Measurements from ENCODE around the gene OR8B12.

OR8B12 gene

DNA sequence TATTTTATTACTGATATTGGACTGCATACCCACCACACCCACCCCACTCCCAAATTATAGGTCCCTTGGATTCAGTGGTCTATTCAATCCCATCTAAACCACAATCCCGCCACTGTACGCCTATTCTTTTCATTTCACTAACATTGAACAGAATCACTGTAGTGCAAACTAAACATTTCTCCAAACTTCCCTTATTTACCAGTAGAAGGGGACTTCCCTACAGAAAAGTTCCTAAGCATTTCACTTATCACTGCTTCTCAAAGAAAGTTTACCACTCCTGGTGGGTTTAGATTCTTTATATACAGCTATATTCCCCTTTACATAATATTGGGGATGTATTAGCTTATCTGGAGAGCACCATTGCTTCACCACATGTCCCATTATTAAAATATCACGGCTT lies 29.3 kb downstream of the OR8B12 start:
- Histone ChIP-seq H3K36me3 (no peaks in the 10 kb centered on the region), H3K4me3 (no peak overlapping the region), H3K9me3 (no peaks in the 10 kb centered on the region), H3K27me3 (no peaks in the 10 kb centered on the region), H3K4me1 (no peaks in the 10 kb centered on the region), H3K27ac (no peak overlapping the region)
- TF ChIP-seq, protein P1, sequence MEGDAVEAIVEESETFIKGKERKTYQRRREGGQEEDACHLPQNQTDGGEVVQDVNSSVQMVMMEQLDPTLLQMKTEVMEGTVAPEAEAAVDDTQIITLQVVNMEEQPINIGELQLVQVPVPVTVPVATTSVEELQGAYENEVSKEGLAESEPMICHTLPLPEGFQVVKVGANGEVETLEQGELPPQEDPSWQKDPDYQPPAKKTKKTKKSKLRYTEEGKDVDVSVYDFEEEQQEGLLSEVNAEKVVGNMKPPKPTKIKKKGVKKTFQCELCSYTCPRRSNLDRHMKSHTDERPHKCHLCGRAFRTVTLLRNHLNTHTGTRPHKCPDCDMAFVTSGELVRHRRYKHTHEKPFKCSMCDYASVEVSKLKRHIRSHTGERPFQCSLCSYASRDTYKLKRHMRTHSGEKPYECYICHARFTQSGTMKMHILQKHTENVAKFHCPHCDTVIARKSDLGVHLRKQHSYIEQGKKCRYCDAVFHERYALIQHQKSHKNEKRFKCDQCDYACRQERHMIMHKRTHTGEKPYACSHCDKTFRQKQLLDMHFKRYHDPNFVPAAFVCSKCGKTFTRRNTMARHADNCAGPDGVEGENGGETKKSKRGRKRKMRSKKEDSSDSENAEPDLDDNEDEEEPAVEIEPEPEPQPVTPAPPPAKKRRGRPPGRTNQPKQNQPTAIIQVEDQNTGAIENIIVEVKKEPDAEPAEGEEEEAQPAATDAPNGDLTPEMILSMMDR (IDR thresholded peaks at IDR 0.05) = no peak
- no peak for DNase-seq
- intact Hi-C loops (cut with DNase I; ENCODE audit: low total_unique reads) = no loop called here

GRCh38 chr11:124511745-124512144 lies 31.7 kb downstream of the OR8B12 start:
- Histone ChIP-seq H3K4me1 (no peaks in the 10 kb centered on the region), H3K4me3 (no peak overlapping the region), H3K27me3 (no peaks in the 10 kb centered on the region), H3K36me3 (no peaks in the 10 kb centered on the region), H3K27ac (no peak overlapping the region), H3K9me3 (no peaks in the 10 kb centered on the region)
- intact Hi-C loops (cut with DNase I; ENCODE audit: low total_unique reads) = no loop called here
- TF ChIP-seq, protein P1 (IDR thresholded peaks at IDR 0.05) = no peak
- no peak for DNase-seq

- Histone ChIP-seq H3K27me3 (no peaks in the 10 kb centered on the region), H3K27ac (no peak overlapping the region), H3K36me3 (no peaks in the 10 kb centered on the region), H3K9me3 (no peaks in the 10 kb centered on the region), H3K4me3 (no peak overlapping the region), H3K4me1 (no peaks in the 10 kb centered on the region)
- no peak for DNase-seq
- TF ChIP-seq, protein P1 (IDR thresholded peaks at IDR 0.05) = no peak
- intact Hi-C loops (cut with DNase I; ENCODE audit: low total_unique reads) = no loop called here
Measured at GRCh38 chr11:124510279-124510678, 33.2 kb downstream of the OR8B12 start.

- no peaks in the 10 kb centered on the region for H3K36me3 ChIP-seq
- DNase-seq = no peak
- H3K27me3 ChIP-seq = no peaks in the 10 kb centered on the region
- intact Hi-C loops (cut with DNase I; ENCODE audit: low total_unique reads) = no loop called here
- H3K4me1 ChIP-seq = no peaks in the 10 kb centered on the region
- no peaks in the 10 kb centered on the region for H3K9me3 ChIP-seq
- no peak overlapping the region for H3K4me3 ChIP-seq
- H3K27ac ChIP-seq = no peak overlapping the region
- TF ChIP-seq, protein P1 (IDR thresholded peaks at IDR 0.05) = no peak
Measured at GRCh38 chr11:124499711-124500110, 43.7 kb downstream of the OR8B12 start.

GRCh38 chr11:124493016-124493655 lies 50.3 kb downstream of the OR8B12 start:
- Histone ChIP-seq H3K27ac (no peak overlapping the region), H3K4me3 (no peak overlapping the region), H3K4me1 (no peaks in the 10 kb centered on the region), H3K9me3 (no peaks in the 10 kb centered on the region), H3K27me3 (no peaks in the 10 kb centered on the region), H3K36me3 (no peaks in the 10 kb centered on the region)
- intact Hi-C loops (cut with DNase I; ENCODE audit: low total_unique reads) = no loop called here
- TF ChIP-seq, protein P1 (IDR thresholded peaks at IDR 0.05) = no peak
- no peak for DNase-seq

Data from tibial artery (tissue), 4 donors.